Activated naive CD8-positive, alpha-beta T cell treated with anti-CD3 and anti-CD28 coated beads, Interleukin-2, amount 10 ng/mL, durations not matched to agents 7 days and 5 days (primary cell): ENCODE results near the gene ZNF581. TPM values are rescaled to one million over a fixed set of nuclear protein-coding genes. Genes with fewer than 3 reads are reported as not detected.

Source experiments
- ATAC-seq: fragments of 150-1000 bp; cut with Tn5 transposase; one replicate; pipeline ENCODE4 v1.10.0; 2021; ENCODE audit warnings: low read depth, moderate library complexity
- POLR2A ChIA-PET: fragments of 350-600 bp; sonication (Branson Sonifier 250); formaldehyde crosslinking; loops from one replicate; lab custom pipeline; 2021; ENCODE audit warnings: antibody characterized with exemption; lab: Charles Lee
- DNase-seq: peaks from one replicate; pipeline ENCODE4 v3.0.0; 2021
- H3K27ac Mint-ChIP-seq: one replicate; pipeline ENCODE4 v1.8.0; 2022; ENCODE audit warnings: mild to moderate bottlenecking, mixed read lengths
- H3K27me3 Mint-ChIP-seq: one replicate; pipeline ENCODE4 v1.8.0; 2022; ENCODE audit warnings: mild to moderate bottlenecking, moderate library complexity, mixed read lengths
- H3K36me3 Mint-ChIP-seq: one replicate; pipeline ENCODE4 v1.8.0; 2021; ENCODE audit warnings: mild to moderate bottlenecking, mixed read lengths
- H3K4me1 Mint-ChIP-seq: one replicate; pipeline ENCODE4 v1.8.0; 2021; ENCODE audit warnings: mixed read lengths
- H3K4me3 Mint-ChIP-seq: one replicate; pipeline ENCODE4 v1.8.0; 2022; ENCODE audit warnings: mild to moderate bottlenecking, moderate library complexity, mixed read lengths
- H3K9me3 Mint-ChIP-seq: one replicate; pipeline ENCODE4 v1.8.0; 2021; ENCODE audit warnings: mixed read lengths
- total RNA-seq, 2 experiments: library from RNA; stranded (reverse); gene quantifications; one replicate each; pipeline ENCODE4 v1.2.3, GENCODE V29; 2021

Gene ZNF581
- total RNA-seq, 2 experiments from 2014 or later, result 28.6 to 31.7 TPM

GRCh38 chr19:55679343-55680257 is 36.2 kb downstream of the ZNF581 start:
- Mint-ChIP-seq H3K27ac (no peak overlapping the region), H3K9me3 (no peaks in the 10 kb centered on the region), H3K36me3 (peaks cover 10% of the 10 kb centered on the region), H3K27me3 (no peaks in the 10 kb centered on the region), H3K4me3 (no peak overlapping the region), H3K4me1 (peaks cover 27% of the 10 kb centered on the region)
- ATAC-seq (no peak), DNase-seq (no peak)
- POLR2A ChIA-PET, result no interaction called here

GRCh38 chr19:55680339-55681130 is 37.1 kb downstream of the ZNF581 start:
- no peak for ATAC-seq
- Mint-ChIP-seq H3K4me3 (no peak overlapping the region), H3K9me3 (no peaks in the 10 kb centered on the region), H3K27me3 (no peaks in the 10 kb centered on the region), H3K27ac (no peak overlapping the region), H3K4me1 (peaks cover 26% of the 10 kb centered on the region), H3K36me3 (peaks cover 9% of the 10 kb centered on the region)
- DNase-seq, result no peak
- POLR2A ChIA-PET, result no interaction called here

- Mint-ChIP-seq H3K36me3 (peaks cover 8% of the 10 kb centered on the region), H3K9me3 (no peaks in the 10 kb centered on the region), H3K27ac (no peak overlapping the region), H3K4me3 (no peak overlapping the region), H3K27me3 (no peaks in the 10 kb centered on the region), H3K4me1 (peaks cover 22% of the 10 kb centered on the region)
- POLR2A ChIA-PET, result no interaction called here
- DNase-seq, result no peak
- no peak for ATAC-seq
Observed at GRCh38 chr19:55681131-55682092, 38.0 kb downstream of the ZNF581 start.

GRCh38 chr19:55683449-55684261 is 40.2 kb downstream of the ZNF581 start:
- no peaks in the 10 kb centered on the region for H3K9me3 Mint-ChIP-seq
- H3K4me3 Mint-ChIP-seq, result no peak overlapping the region
- H3K36me3 Mint-ChIP-seq, result peaks cover 6% of the 10 kb centered on the region
- H3K4me1 Mint-ChIP-seq, result peaks cover 2% of the 10 kb centered on the region
- ATAC-seq, result no peak
- POLR2A ChIA-PET, result no interaction called here
- H3K27ac Mint-ChIP-seq, result no peak overlapping the region
- DNase-seq, result no peak
- H3K27me3 Mint-ChIP-seq, result no peaks in the 10 kb centered on the region

GRCh38 chr19:55684946-55685681 is 41.7 kb downstream of the ZNF581 start:
- peaks cover 1% of the 10 kb centered on the region for H3K36me3 Mint-ChIP-seq
- no peaks in the 10 kb centered on the region for H3K9me3 Mint-ChIP-seq
- no peak overlapping the region for H3K27ac Mint-ChIP-seq
- DNase-seq (no peak), ATAC-seq (no peak)
- H3K4me3 Mint-ChIP-seq, result no peak overlapping the region
- H3K27me3 Mint-ChIP-seq, result no peaks in the 10 kb centered on the region
- POLR2A ChIA-PET, result no interaction called here
- no peaks in the 10 kb centered on the region for H3K4me1 Mint-ChIP-seq

GRCh38 chr19:55685776-55686175 is 42.3 kb downstream of the ZNF581 start:
- no peaks in the 10 kb centered on the region for H3K27me3 Mint-ChIP-seq
- POLR2A ChIA-PET, result no interaction called here
- H3K4me1 Mint-ChIP-seq, result no peaks in the 10 kb centered on the region
- H3K9me3 Mint-ChIP-seq, result no peaks in the 10 kb centered on the region
- no peak overlapping the region for H3K4me3 Mint-ChIP-seq
- H3K27ac Mint-ChIP-seq, result no peak overlapping the region
- DNase-seq, result no peak
- peaks cover 1% of the 10 kb centered on the region for H3K36me3 Mint-ChIP-seq
- ATAC-seq, result no peak

- POLR2A ChIA-PET, result no interaction called here
Observed at GRCh38 chr19:55686311-55687050, 43.0 kb downstream of the ZNF581 start.

GRCh38 chr19:55687281-55688201 is 44.1 kb downstream of the ZNF581 start:
- H3K9me3 Mint-ChIP-seq, result no peaks in the 10 kb centered on the region

More at GRCh38 chr19:55686311-55687050, 43.0 kb downstream of the ZNF581 start:
- Mint-ChIP-seq H3K9me3 (no peaks in the 10 kb centered on the region), H3K27ac (no peak overlapping the region), H3K27me3 (no peaks in the 10 kb centered on the region), H3K36me3 (peaks cover 1% of the 10 kb centered on the region), H3K4me3 (no peak overlapping the region), H3K4me1 (no peaks in the 10 kb centered on the region)
- DNase-seq, result no peak
- no peak for ATAC-seq

GRCh38 chr19:55688422-55689218 is 45.2 kb downstream of the ZNF581 start:
- H3K36me3 Mint-ChIP-seq, result peaks cover 1% of the 10 kb centered on the region
- POLR2A ChIA-PET, result no interaction called here
- ATAC-seq (no peak), DNase-seq (no peak)
- H3K4me1 Mint-ChIP-seq, result no peaks in the 10 kb centered on the region
- H3K27ac Mint-ChIP-seq, result no peak overlapping the region
- no peaks in the 10 kb centered on the region for H3K9me3 Mint-ChIP-seq
- no peak overlapping the region for H3K4me3 Mint-ChIP-seq
- H3K27me3 Mint-ChIP-seq, result no peaks in the 10 kb centered on the region

More at GRCh38 chr19:55687281-55688201, 44.1 kb downstream of the ZNF581 start:
- H3K36me3 Mint-ChIP-seq, result peaks cover 1% of the 10 kb centered on the region
- no peak overlapping the region for H3K27ac Mint-ChIP-seq
- POLR2A ChIA-PET, result no interaction called here
- H3K4me1 Mint-ChIP-seq, result no peaks in the 10 kb centered on the region
- H3K4me3 Mint-ChIP-seq, result no peak overlapping the region
- DNase-seq (no peak), ATAC-seq (no peak)
- no peaks in the 10 kb centered on the region for H3K27me3 Mint-ChIP-seq
